ENCODE measurements around the gene HMGA1. TPM values are rescaled to one million over a fixed set of nuclear protein-coding genes. Genes with fewer than 3 reads are reported as not detected.

HMGA1 gene
- total and polyA plus RNA-seq, 2 of the 13 experiments (the other 11 are each of a cell fraction or from before 2014, with no cell fraction given): 117 to 145 TPM

DNA sequence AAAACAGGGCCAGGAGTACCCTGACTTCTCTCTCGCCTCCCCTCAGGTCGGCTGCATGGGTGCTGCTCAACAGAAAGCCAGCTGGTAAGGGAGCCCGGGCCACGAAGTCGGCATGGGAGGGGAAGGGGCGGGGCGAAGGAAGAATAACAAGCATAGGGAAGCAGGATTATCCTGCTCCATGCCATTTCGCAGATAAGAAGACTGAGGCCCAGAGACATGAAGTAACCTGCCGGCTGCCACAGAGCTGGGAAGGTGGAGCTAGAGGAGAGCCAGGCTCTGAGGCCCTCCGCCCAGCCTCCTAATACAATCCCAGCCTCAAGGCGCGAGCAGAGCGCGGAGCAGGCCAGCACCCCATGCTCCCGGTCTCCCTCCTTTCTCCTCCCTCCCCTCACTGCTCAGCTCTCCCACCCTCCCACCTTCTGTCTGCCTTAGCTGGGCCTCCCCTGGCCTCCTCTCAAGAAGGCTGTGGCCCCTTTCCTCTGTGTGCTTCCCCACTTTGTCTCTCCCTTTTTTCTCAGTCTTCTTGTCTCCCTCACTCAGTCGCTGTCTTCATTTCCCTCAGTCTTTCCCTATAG lies 13.2 kb upstream of the HMGA1 start (continued):
- TF ChIP-seq, protein P1, sequence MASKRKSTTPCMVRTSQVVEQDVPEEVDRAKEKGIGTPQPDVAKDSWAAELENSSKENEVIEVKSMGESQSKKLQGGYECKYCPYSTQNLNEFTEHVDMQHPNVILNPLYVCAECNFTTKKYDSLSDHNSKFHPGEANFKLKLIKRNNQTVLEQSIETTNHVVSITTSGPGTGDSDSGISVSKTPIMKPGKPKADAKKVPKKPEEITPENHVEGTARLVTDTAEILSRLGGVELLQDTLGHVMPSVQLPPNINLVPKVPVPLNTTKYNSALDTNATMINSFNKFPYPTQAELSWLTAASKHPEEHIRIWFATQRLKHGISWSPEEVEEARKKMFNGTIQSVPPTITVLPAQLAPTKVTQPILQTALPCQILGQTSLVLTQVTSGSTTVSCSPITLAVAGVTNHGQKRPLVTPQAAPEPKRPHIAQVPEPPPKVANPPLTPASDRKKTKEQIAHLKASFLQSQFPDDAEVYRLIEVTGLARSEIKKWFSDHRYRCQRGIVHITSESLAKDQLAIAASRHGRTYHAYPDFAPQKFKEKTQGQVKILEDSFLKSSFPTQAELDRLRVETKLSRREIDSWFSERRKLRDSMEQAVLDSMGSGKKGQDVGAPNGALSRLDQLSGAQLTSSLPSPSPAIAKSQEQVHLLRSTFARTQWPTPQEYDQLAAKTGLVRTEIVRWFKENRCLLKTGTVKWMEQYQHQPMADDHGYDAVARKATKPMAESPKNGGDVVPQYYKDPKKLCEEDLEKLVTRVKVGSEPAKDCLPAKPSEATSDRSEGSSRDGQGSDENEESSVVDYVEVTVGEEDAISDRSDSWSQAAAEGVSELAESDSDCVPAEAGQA (IDR thresholded peaks at IDR 0.05; ENCODE audit: low read depth): no peak
- TF ChIP-seq, protein P1 (CRISPR knock-in tag; IDR thresholded peaks at IDR 0.05; ENCODE audit: borderline replicate concordance): no peak
- TF ChIP-seq SIN3B (IDR thresholded peaks at IDR 0.05; ENCODE audit: low read length): no peak
- TF ChIP-seq, protein P2, sequence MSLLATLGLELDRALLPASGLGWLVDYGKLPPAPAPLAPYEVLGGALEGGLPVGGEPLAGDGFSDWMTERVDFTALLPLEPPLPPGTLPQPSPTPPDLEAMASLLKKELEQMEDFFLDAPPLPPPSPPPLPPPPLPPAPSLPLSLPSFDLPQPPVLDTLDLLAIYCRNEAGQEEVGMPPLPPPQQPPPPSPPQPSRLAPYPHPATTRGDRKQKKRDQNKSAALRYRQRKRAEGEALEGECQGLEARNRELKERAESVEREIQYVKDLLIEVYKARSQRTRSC (CRISPR knock-in tag; IDR thresholded peaks at IDR 0.05; ENCODE audit: low read depth): no peak
- TF ChIP-seq, protein P3, sequence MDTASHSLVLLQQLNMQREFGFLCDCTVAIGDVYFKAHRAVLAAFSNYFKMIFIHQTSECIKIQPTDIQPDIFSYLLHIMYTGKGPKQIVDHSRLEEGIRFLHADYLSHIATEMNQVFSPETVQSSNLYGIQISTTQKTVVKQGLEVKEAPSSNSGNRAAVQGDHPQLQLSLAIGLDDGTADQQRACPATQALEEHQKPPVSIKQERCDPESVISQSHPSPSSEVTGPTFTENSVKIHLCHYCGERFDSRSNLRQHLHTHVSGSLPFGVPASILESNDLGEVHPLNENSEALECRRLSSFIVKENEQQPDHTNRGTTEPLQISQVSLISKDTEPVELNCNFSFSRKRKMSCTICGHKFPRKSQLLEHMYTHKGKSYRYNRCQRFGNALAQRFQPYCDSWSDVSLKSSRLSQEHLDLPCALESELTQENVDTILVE (CRISPR knock-in tag; IDR thresholded peaks at IDR 0.05): no peak
- no peak for TF ChIP-seq REL (CRISPR knock-in tag; conservative IDR thresholded peaks at IDR 0.05)
- TF ChIP-seq, protein P4, sequence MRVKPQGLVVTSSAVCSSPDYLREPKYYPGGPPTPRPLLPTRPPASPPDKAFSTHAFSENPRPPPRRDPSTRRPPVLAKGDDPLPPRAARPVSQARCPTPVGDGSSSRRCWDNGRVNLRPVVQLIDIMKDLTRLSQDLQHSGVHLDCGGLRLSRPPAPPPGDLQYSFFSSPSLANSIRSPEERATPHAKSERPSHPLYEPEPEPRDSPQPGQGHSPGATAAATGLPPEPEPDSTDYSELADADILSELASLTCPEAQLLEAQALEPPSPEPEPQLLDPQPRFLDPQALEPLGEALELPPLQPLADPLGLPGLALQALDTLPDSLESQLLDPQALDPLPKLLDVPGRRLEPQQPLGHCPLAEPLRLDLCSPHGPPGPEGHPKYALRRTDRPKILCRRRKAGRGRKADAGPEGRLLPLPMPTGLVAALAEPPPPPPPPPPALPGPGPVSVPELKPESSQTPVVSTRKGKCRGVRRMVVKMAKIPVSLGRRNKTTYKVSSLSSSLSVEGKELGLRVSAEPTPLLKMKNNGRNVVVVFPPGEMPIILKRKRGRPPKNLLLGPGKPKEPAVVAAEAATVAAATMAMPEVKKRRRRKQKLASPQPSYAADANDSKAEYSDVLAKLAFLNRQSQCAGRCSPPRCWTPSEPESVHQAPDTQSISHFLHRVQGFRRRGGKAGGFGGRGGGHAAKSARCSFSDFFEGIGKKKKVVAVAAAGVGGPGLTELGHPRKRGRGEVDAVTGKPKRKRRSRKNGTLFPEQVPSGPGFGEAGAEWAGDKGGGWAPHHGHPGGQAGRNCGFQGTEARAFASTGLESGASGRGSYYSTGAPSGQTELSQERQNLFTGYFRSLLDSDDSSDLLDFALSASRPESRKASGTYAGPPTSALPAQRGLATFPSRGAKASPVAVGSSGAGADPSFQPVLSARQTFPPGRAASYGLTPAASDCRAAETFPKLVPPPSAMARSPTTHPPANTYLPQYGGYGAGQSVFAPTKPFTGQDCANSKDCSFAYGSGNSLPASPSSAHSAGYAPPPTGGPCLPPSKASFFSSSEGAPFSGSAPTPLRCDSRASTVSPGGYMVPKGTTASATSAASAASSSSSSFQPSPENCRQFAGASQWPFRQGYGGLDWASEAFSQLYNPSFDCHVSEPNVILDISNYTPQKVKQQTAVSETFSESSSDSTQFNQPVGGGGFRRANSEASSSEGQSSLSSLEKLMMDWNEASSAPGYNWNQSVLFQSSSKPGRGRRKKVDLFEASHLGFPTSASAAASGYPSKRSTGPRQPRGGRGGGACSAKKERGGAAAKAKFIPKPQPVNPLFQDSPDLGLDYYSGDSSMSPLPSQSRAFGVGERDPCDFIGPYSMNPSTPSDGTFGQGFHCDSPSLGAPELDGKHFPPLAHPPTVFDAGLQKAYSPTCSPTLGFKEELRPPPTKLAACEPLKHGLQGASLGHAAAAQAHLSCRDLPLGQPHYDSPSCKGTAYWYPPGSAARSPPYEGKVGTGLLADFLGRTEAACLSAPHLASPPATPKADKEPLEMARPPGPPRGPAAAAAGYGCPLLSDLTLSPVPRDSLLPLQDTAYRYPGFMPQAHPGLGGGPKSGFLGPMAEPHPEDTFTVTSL (CRISPR knock-in tag; IDR thresholded peaks at IDR 0.05; ENCODE audit: borderline replicate concordance): no peak
- no peak for TF ChIP-seq PLRG1 (conservative IDR thresholded peaks at IDR 0.05)
- TF ChIP-seq ZIK1 (CRISPR knock-in tag; IDR thresholded peaks at IDR 0.05; ENCODE audit: borderline replicate concordance, low read depth): no peak
- no peak for TF ChIP-seq ZNF747 (CRISPR knock-in tag; IDR thresholded peaks at IDR 0.05; ENCODE audit: borderline replicate concordance)
- no peak for TF ChIP-seq ETV5 (CRISPR knock-in tag; IDR thresholded peaks at IDR 0.05; ENCODE audit: borderline replicate concordance)
- no peak for TF ChIP-seq ZBTB8A (CRISPR knock-in tag; IDR thresholded peaks at IDR 0.05; ENCODE audit: borderline replicate concordance, low read depth)
- no peak for TF ChIP-seq ZNF44 (CRISPR knock-in tag; IDR thresholded peaks at IDR 0.05)
- TF ChIP-seq ZNF629 (CRISPR knock-in tag; conservative IDR thresholded peaks at IDR 0.05): peak; percentile 94
- TF ChIP-seq SSRP1 (CRISPR knock-in tag; IDR thresholded peaks at IDR 0.05): no peak
- no peak for TF ChIP-seq RELA (CRISPR knock-in tag; IDR thresholded peaks at IDR 0.05)
- no peak for TF ChIP-seq ZNF124 (CRISPR knock-in tag; IDR thresholded peaks at IDR 0.05)
- no peak for TF ChIP-seq KLF15 (CRISPR knock-in tag; IDR thresholded peaks at IDR 0.05; ENCODE audit: borderline replicate concordance)

Measured in HepG2 (cell line).